ENCODE results near the gene C18orf54.
A peak's percentile ranks its signal among the peaks of the same experiment; 100 is the strongest.
"Not testable (repeated sequence)": the region's sequence is repeated elsewhere in the genome, so short reads cannot be mapped to it uniquely, and the experiment has no call there.

Gene C18orf54

DNA sequence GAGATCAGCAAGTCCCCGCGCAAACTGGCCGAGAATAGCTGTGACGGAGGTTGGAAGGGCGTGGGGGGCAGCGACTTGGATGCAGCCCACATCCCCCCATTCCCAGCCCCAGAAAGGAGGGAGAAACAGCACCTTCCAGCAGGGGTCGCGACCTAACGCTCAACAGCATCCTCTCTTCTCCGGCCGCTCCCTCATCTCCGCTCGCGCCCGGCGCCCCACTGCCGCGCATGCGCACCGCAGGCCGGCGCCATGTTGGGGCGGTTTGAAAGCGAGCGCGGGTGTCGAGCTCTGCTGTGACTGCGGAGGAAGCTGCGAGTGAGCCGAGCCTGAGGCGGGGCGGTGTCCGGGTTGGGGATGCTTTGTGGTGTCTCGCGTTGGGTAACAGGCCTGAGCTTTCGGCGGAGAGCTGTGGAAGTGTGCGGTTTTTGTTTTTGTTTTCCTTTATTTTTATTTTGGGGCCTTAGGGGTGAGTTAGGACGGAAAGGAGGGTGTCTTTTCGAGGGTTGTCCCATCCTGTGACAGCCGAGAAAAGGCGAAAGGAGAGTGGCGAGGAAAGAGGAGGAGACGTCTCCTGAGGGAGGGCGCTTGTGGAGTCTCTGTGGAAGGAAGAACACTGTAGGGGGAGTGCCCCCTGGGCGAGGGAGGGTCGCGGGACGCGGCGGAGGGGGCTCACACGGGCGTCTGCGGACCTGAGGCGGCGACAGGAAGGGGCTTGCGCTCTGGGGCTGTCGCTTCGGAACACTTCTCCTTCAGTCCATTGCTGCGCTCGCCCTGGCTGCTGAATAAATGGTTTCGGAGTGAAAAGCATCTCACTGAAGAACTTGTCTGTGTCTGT lies at the start of gene C18orf54, which contains the start of gene STARD6:
TSS of gene C18orf54 (plus strand) at position 247 of the 835 bp plus-strand sequence. CDS start 2,667 bp downstream, outside the sequence.
TSS of gene STARD6 (minus strand) at position 199 of the 835 bp plus-strand sequence. CDS start 3,285 bp downstream, outside the sequence.
- peak; percentile 88 for DNase-seq (ENCODE audit: low spot score)

DNA sequence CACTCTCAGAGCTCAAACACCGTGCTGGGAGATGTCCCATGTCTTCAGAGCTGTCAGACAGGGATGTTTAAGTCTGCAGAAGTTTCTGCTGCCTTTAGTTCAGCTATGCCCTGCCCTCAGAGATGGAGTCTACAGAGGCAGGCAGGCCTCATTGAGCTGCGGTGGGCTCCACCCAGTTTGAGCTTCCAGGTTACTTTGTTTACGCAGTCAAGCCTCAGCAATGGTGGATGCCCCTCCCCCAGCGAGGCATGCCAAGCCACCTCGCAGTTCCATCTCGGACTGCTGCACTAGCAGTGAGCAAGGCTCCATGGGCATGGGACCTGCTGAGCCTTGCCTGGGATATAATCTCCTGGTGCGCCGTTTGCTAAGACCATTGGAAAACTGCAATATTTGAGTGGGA lies 48.1 kb upstream of the C18orf54 start:
- DNase-seq (ENCODE audit: low spot score), result not testable (repeated sequence)

- DNase-seq (ENCODE audit: low spot score), result no peak
Observed at GRCh38 chr18:54316071-54316820, 41.5 kb upstream of the C18orf54 start.

DNA sequence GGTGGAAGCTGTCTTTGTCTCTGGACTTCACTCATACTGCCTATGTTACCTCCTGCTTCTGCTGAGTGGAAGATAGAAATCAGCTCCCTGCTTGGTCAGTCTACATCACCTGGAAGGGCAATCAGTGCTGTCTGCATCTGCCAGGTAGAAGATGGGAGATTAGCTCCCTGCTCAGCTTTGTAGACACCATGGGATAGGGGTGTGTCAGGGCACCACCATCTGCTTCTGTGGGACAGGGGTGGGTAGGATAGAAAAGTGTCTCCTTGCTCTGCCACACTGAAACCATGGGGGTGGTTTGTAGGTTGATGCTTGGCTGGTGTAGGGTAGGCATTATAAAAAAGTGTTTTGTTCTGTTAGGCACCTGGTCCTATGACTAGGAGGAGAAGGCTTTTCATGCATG lies 34.1 kb upstream of the C18orf54 start:
- DNase-seq (ENCODE audit: low spot score), result no peak

DNA sequence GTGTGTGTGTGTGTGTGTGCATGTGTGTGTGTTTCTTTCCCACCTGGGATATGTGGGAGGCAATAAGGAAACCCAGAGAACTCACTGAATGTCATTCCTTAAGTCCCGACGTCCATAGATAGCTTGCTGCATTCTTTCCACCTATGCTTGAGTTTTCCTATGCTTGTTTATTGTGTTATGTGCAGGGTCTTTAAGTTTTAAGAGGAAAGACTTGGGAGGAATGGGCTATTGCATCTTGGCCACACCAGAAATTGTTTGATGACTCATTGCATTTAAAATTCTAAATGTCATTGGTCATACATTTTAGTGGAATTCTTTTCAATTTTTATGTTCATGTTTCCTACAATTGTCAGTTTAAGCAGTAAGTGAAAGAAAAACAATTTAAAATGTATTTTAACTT lies 33.7 kb upstream of the C18orf54 start:
- DNase-seq (ENCODE audit: low spot score), result no peak

GRCh38 chr18:54327818-54328217 lies 29.9 kb upstream of the C18orf54 start:
- no peak for DNase-seq (ENCODE audit: low spot score)

DNA sequence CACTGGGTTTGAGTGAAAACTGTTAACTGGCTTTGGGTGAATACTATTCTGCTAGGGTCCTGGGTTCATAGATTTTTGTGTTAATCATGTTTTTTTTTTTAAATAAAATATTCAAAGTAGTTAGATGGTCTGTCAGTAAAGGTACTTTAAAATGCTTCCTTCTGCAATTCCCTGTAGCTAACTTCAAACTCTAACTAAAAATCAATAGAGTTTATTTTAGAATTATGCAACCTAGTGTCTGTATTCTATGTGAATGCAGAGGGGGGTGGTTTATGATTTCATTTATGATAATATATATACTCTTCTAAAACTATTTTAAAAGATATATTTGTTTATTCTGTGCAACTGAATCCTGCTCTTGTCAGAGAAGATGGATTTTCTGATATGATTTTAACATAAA lies 27.9 kb upstream of the C18orf54 start:
- no peak for DNase-seq (ENCODE audit: low spot score)

DNA sequence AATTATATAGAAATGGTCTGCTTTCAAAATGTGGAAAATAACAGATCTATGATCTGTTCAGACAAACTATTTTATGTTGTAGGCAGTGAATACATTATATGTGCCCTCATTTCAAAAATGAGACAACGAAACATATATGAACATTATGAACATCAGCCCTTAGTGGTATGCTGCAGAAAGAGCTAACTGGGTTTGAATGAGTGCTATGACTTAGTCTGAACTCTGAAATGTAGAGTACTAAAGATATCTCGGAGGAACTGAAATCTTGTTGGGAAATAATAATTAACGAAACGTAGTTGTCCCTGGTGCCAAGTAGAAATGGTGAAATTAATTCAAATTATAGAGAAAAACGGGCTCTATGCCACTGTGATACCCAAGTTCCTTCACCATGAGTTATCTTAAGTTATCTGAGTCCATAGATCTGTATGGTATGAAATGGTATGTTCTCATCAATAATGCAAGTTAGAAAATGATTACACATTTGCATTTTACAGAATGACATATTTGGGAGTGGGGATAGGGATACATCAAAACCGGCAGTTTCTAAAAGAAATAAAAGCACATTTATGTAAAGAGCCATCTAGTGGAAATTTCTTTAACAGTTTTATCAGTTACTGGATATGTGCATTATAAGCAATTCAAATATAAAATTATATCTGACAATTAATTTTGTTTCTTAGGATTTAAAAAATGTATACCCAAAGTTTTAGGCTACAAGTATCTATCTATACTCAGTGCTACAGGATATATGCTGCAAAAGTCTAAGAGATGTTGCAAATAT lies 26.7 kb upstream of the C18orf54 start:
- DNase-seq (ENCODE audit: low spot score), result no peak

DNA sequence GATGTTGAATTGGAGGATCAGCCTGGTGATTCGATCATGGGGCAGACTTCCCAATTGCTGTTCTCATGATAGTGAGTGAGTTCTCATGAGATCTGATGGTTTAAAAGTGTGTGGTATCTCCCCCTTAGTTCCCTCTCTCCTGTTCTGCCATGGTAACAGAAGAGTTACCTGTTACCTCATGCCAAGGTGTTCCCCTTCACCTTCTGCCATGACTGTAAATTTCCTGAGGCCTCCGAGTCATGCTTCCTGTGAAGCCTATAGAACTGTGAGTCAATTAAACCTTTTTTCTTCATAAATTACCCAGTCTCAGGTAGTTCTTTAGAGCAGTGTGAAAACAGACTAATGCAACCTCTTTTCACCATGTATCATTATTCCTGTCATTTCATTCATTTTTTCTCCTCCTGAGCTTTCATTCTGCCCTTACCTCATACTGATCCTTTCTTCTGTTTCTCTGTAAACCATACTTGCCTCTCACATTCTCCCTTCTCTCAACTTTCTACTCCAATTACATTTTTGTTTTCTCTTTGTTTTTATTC lies 22.0 kb upstream of the C18orf54 start:
- DNase-seq (ENCODE audit: low spot score), result no peak

DNA sequence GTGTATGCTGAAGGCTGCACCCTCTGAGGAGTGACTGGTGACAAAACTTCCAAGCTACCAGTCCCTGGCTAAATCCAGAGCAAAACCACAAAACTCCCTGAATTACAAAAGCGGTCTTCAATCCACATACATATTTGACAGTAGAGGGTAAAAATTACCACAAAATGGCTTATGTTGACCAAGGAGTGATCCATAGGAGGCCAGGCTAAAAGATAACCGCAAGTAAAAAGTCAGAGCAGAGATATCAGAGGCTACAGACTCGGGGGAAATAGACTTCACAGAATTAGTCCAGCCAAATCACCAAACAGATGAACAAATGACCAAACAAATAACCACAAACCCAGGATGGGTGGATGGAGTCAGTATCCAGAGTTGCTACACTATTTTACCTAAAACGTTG lies 19.5 kb upstream of the C18orf54 start:
- no peak for DNase-seq (ENCODE audit: low spot score)

GRCh38 chr18:54351186-54351585 lies 6.5 kb upstream of the C18orf54 start:
- no peak for DNase-seq (ENCODE audit: low spot score)

DNA sequence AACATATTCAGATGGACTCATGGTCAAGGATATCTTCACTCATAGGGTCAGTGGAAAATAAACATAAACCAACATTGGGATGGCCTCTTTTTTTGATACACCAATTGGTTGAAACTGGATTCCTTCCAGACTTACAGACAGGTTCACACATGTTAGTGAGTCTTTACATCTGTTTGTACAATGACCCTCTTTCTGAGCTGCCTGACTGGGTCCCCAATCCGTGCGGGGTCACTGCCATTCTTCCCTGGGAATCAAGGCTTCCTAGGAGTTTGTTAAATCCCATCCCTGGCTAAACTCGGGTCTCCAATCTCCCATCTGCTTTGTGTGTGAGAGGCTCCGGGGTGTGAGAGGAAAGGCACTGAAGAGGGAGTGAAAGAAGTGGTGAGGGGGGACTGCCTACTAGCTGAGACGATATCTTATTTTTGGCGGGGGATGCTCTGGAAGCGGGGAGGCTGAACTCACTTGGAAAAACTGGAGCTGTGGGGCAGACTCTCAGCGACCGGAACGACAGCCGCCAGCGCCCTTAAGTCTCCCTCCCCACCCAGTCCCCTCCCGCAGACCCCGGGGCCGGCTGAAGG lies 535 bp upstream of the C18orf54 start:
- no peak for DNase-seq (ENCODE audit: low spot score)

DNA sequence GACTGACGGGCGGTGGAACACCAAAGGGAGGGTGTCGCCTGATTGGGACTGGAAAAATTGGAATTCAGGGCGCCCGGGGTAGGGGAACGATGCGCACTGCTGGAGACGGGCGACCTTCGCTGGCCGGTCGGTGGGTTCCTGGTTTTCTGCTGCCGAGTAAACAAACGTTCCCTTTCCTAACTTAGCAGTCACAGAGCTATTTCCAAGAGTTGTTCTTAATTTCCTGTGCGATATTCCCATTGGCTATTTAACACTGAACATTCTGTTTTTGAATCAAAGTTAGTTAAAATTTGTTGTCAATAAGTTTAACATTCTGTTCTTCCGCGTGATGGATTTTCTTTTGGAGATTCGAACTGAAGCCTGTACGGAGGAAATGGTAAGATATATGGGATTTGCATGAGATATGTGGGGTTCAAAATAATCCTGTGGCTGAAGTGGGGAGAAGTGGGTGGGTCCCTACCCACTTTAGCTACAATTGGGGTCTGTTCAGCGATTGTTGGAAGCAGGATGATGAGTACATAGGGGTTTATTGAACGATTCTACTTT lies 862 bp downstream of the C18orf54 start:
- DNase-seq (ENCODE audit: low spot score), result no peak

DNA sequence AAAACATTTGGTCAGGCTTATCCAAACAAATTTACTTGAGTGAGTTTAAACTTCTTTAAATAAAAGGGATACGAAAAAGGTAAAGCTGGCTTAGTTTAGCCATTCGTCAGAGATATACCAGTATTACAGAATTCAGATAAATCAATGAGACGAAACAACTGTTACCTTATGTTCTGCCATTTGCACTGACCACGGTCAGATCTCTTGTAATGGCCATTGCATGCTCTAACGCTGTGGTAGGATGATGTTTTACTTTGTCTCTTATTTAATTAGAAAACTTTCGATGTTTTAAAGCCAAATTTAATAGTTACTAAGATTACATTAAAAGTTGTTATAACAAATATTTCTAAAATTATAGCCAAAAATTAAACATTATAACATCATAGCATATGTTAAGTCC lies 1.5 kb downstream of the C18orf54 start:
- DNase-seq (ENCODE audit: low spot score), result no peak

GRCh38 chr18:54360406-54360805 lies 2.7 kb downstream of the C18orf54 start:
- no peak for DNase-seq (ENCODE audit: low spot score)

- DNase-seq (ENCODE audit: low spot score), result no peak
Observed at GRCh38 chr18:54378057-54378456, 20.4 kb downstream of the C18orf54 start.

DNA sequence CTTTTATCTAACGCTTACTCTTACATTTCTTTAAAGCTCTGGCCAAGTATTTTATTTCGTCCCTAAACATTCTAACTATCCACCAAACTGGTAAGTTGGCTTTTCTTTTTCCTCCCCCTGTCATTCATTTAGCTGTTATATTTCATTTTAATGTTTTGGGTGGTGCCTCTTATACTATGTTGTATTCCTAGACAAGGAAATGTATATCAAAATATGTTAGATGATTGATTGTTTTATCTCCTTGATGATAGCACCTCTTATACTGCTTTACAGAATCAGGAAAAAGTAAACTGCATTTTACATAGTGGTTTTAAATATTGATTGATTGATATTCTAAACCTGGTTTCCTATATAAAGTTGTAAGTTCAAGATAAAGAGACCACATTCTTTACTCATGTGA lies 23.9 kb downstream of the C18orf54 start:
- no peak for DNase-seq (ENCODE audit: low spot score)

DNA sequence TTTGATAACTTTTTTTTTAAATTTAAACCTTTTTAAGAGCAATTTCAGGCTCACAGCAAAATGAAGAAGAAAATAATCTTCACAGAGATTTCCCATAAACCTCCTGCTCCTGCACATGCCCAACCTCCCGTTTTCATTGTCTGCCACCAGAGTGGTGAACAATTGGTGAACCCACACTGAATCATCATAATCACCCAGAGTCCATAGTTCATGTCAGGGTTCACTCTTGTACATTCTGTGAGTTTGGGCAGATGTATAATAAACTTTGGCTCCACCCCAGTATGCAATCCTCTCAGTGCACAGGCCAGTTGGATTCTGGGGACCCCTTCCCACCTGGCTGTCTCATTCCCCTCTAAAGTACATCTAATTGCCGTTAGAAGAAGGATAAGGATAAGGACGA lies 24.4 kb downstream of the C18orf54 start:
- DNase-seq (ENCODE audit: low spot score), result no peak

DNA sequence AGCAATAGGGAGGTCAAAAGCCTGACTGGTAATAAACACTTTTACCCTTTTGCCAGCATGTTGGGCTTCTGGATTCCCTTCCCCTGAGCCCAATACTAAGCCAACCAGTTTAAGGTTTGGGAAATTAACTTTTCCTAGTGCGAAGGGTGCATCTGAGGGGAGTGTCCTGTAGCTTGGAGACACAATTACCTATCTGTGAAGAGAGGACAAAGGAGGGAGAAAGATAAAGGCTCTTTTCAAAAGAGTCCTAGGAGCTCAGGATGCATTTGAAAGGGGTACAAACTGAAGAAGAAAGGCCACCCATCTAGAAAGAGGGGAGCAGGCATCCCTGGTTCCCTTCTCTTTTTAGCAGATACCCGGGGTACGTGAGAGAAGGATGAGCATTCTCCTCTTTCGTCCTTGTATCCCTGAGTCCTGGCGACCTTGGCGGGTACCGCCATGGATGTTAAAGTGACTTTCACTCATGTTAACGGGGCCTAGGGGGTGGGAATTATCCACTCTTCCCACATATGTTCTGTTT lies 25.1 kb downstream of the C18orf54 start:
- DNase-seq (ENCODE audit: low spot score), result no peak

GRCh38 chr18:54386043-54386442 lies 28.3 kb downstream of the C18orf54 start:
- DNase-seq (ENCODE audit: low spot score), result no peak
